Right atrium auricular region (tissue), 2 donors: ENCODE measurements around the gene BOD1. TPM values are rescaled to one million over a fixed set of nuclear protein-coding genes. Genes with fewer than 3 reads are reported as not detected.

Source experiments
- DNase-seq: peaks from one replicate; pipeline ENCODE4 v3.0.0-alpha.2; 2019; ENCODE audit warnings: low spot score
- H3K27ac ChIP-seq, 2 donors: fragments of 200-600 bp; sonication (generic); 1 replicate in 1 of 2; 2 replicates in 1 of 2; pipeline ENCODE4 v1.5.1; 2016 to 2019
- H3K27me3 ChIP-seq, 2 donors: fragments of 200-600 bp; sonication (generic); one replicate each; pipeline versions ENCODE4 v1.5.1 to v1.6.0; 2017 to 2019
- H3K36me3 ChIP-seq: fragments of 200-600 bp; sonication (generic); one replicate; pipeline ENCODE4 v1.5.1; 2016
- H3K4me1 ChIP-seq, 2 donors: fragments of 200-600 bp; sonication (generic); one replicate each; pipeline versions ENCODE4 v1.5.1 to v1.6.0; 2017 to 2019
- H3K4me3 ChIP-seq, 2 donors: fragments of 200-600 bp; sonication (generic); 1 replicate in 1 of 2; 2 replicates in 1 of 2; pipeline ENCODE4 v1.5.1; 2017 to 2019; ENCODE audit warnings: mild to moderate bottlenecking in 1 of 2, moderate library complexity in 1 of 2
- H3K9me3 ChIP-seq, 2 donors: fragments of 200-600 bp; sonication (generic); one replicate each; pipeline ENCODE4 v1.5.1; 2019
- CTCF ChIP-seq, 2 donors: fragments of 200-600 bp; sonication (generic); IDR thresholded peaks; one replicate each; pipeline ENCODE4 v1.5.1; 2019; ENCODE audit warnings: antibody characterized with exemption in 2 of 2
- total RNA-seq, 2 donors: library from RNA; depleted of rRNA; stranded (reverse); fragments of >200 nt; gene quantifications; one replicate each; pipeline ENCODE4 v1.1.0, GENCODE V29; 2016

The BOD1 gene
- total RNA-seq, 2 donors from 2014 or later = 36.9 to 43.2 TPM

GRCh38 chr5:173570321-173571090, 45.9 kb downstream of the BOD1 start:
- H3K4me3 ChIP-seq = no peak overlapping the region
- H3K9me3 ChIP-seq = peaks cover 0 to 5% of the 10 kb centered on the region in 2 donors
- DNase-seq = no peak
- no peaks in the 10 kb centered on the region for H3K36me3 ChIP-seq
- peaks cover 0 to 10% of the 10 kb centered on the region in 2 donors for H3K4me1 ChIP-seq
- no peaks in the 10 kb centered on the region for H3K27me3 ChIP-seq
- no peak overlapping the region for H3K27ac ChIP-seq
- TF ChIP-seq CTCF (IDR thresholded peaks at IDR 0.05) = no peak

GRCh38 chr5:173568703-173569102, 47.7 kb downstream of the BOD1 start:
- DNase-seq = no peak
- Histone ChIP-seq H3K4me3 (no peak overlapping the region), H3K9me3 (peaks cover 0 to 5% of the 10 kb centered on the region in 2 donors), H3K27ac (no peak overlapping the region), H3K27me3 (no peaks in the 10 kb centered on the region), H3K36me3 (no peaks in the 10 kb centered on the region), H3K4me1 (peaks cover 0 to 10% of the 10 kb centered on the region in 2 donors)
- no peak for TF ChIP-seq CTCF (IDR thresholded peaks at IDR 0.05)

GRCh38 chr5:173568128-173568527, 48.3 kb downstream of the BOD1 start:
- H3K27ac ChIP-seq = no peak overlapping the region
- H3K4me3 ChIP-seq = no peak overlapping the region

GRCh38 chr5:173567548-173567947, 48.9 kb downstream of the BOD1 start:
- Histone ChIP-seq H3K4me3 (no peak overlapping the region), H3K27ac (no peak overlapping the region), H3K4me1 (no peaks in the 10 kb centered on the region), H3K36me3 (no peaks in the 10 kb centered on the region), H3K9me3 (peaks cover 0 to 5% of the 10 kb centered on the region in 2 donors), H3K27me3 (no peaks in the 10 kb centered on the region)
- TF ChIP-seq CTCF (IDR thresholded peaks at IDR 0.05) = no peak
- no peak for DNase-seq

More at GRCh38 chr5:173568128-173568527, 48.3 kb downstream of the BOD1 start:
- Histone ChIP-seq H3K27me3 (no peaks in the 10 kb centered on the region), H3K36me3 (no peaks in the 10 kb centered on the region), H3K4me1 (peaks cover 0 to 6% of the 10 kb centered on the region in 2 donors), H3K9me3 (peaks cover 0 to 5% of the 10 kb centered on the region in 2 donors)
- DNase-seq = no peak
- TF ChIP-seq CTCF (IDR thresholded peaks at IDR 0.05) = no peak

GRCh38 chr5:173565491-173566072, 50.9 kb downstream of the BOD1 start:
- Histone ChIP-seq H3K36me3 (no peaks in the 10 kb centered on the region), H3K9me3 (peaks cover 0 to 12% of the 10 kb centered on the region in 2 donors), H3K4me1 (no peaks in the 10 kb centered on the region), H3K27ac (no peak overlapping the region), H3K4me3 (no peak overlapping the region), H3K27me3 (no peaks in the 10 kb centered on the region)
- no peak for TF ChIP-seq CTCF (IDR thresholded peaks at IDR 0.05)
- no peak for DNase-seq
